Heart left ventricle (tissue), 16 donors: Measurements from ENCODE around the gene CPNE5. TPM values are rescaled to one million over a fixed set of nuclear protein-coding genes. Genes with fewer than 3 reads are reported as not detected.

Experiments
- ATAC-seq, 4 donors: fragments of 200-7000 bp; cut with Tn5 transposase; one replicate each; pipeline ENCODE4 v1.9.1; 2020 to 2022; ENCODE audit warnings: moderate library complexity in 4 of 4, mild to moderate bottlenecking in 3 of 4, moderate number of reproducible peaks in 1 of 4
- DNase-seq, 5 donors: peaks; one replicate each; pipeline ENCODE4 v3.0.0-alpha.2; 2020
- H3K27ac ChIP-seq, 12 donors: fragments of 200-600 bp; sonication (generic) in 4 of 12; one replicate each; pipeline versions ENCODE4 v1.5.0 to v1.8.0; 2016 to 2022; ENCODE audit warnings: mild to moderate bottlenecking in 2 of 12
- H3K27me3 ChIP-seq, 9 donors: fragments of 200-600 bp; sonication (generic) in 2 of 9; one replicate each; pipeline versions ENCODE4 v1.5.1 to v1.8.0; 2016 to 2022; ENCODE audit warnings: mild to moderate bottlenecking in 3 of 9
- H3K36me3 ChIP-seq, 9 donors: fragments of 200-600 bp; sonication (generic) in 2 of 9; one replicate each; pipeline versions ENCODE4 v1.5.0 to v1.8.0; 2018 to 2022; ENCODE audit warnings: mild to moderate bottlenecking in 2 of 9
- H3K4me1 ChIP-seq, 12 donors: fragments of 200-600 bp; sonication (generic) in 4 of 12; one replicate each; pipeline versions ENCODE4 v1.5.0 to v1.8.0; 2016 to 2022; ENCODE audit warnings: mild to moderate bottlenecking in 3 of 12
- H3K4me3 ChIP-seq, 12 donors: fragments of 200-600 bp; sonication (generic) in 4 of 12; one replicate each; pipeline versions ENCODE4 v1.5.0 to v1.8.0; 2017 to 2022; ENCODE audit warnings: mild to moderate bottlenecking in 9 of 12, moderate library complexity in 4 of 12
- H3K9me3 ChIP-seq, 12 donors: fragments of 200-600 bp; sonication (generic) in 4 of 12; one replicate each; pipeline versions ENCODE4 v1.5.0 to v1.8.0; 2016 to 2022; ENCODE audit warnings: mild to moderate bottlenecking in 1 of 12
- CTCF ChIP-seq, 12 donors: fragments of 200-600 bp; sonication (generic) in 4 of 12; IDR thresholded peaks; one replicate each; pipeline versions ENCODE4 v1.5.0 to v1.8.0; 2018 to 2022; ENCODE audit warnings: antibody characterized with exemption in 12 of 12, mild to moderate bottlenecking in 5 of 12
- POLR2A ChIP-seq, 2 donors: fragments of 450-650 bp; IDR thresholded peaks; one replicate each; pipeline ENCODE4 v1.6.1; 2017; ENCODE audit warnings: antibody characterized with exemption in 2 of 2, mild to moderate bottlenecking in 2 of 2, moderate library complexity in 2 of 2
- WGBS, 4 donors: extraction: QIAGEN DNeasy Blood & Tissue Kit in 2 of 4; methylation state at CpG; one replicate each; pipeline versions ENCODE4 v1.1.5 to v1.1.7; 2013 to 2018; 5-methylcytosine and 5-hydroxymethylcytosine counted together
- intact Hi-C, 10 donors: fragments of 100-400 bp; cut with DNase I; formaldehyde crosslinking; loops; one replicate each; pipeline versions ENCODE4 v1.11.1 to v1.14.2; 2022
- polyA plus RNA-seq, 2 donors: library from polyadenylated mRNA; stranded (reverse); fragments of 200-250 nt; gene quantifications; one replicate each; pipeline ENCODE4 v1.2.3, GENCODE V29; 2013
- total RNA-seq, 9 donors: library from RNA; depleted of rRNA in 2 of 9; stranded (reverse); fragments of >200 nt in 2 of 9; fragmentation: NEBNext Ultra II Directional in 3 of 9; extraction: Animal tissue kit (Norgen Biotek cat#: 25700) in 3 of 9; gene quantifications; one replicate each; pipeline versions ENCODE4 v1.1.0 to v1.2.4, GENCODE V29; 2016 to 2023
- donor health status: ischemic (EF 13 %, LVEDD 7.1; RV severe dilation, severe dysfunction).
- donor health status: healthy with polysubstance abuse.
- donor health status: DM: no; HTN: yes; CAD: no.
- donor health status: DM: no; HTN: no; CAD: no.
- donor health status: ischemic (EF 25% LVEDD 6.9; RV normal size, moderate dysfunction).
- donor health status: ischemic (EF 25% LVEDD 5.7; RV mildly dilated, moderate dysfunction).
- donor health status: healthy.
- donor health status: DM: yes; HTN: yes; CAD: no.
- donor health status: ischemic (EF 35%, LVEDD 5.7; RV mildly dilated, moderate dysfunction).
- donor health status: nonischemic (EF 11% LVEDD 7.7; RV severe dilation, severe dysfunction).
- donor health status: DM: yes; HTN: yes; CAD: no.
- donor health status: PGD.
- donor health status: ischemic (EF 29% LVEDD 5.4; RV normal size, mild dysfunction).
- donor health status: nonischemic (EF 23%, LVEDD 6.1; RV moderate dilation, normal function).

CPNE5 gene
- total and polyA plus RNA-seq, 11 donors, result 4.0 to 111 (median 13.4) TPM

GRCh38 chr6:36744304-36744673 is 95.0 kb downstream of the CPNE5 start:
- H3K4me3 ChIP-seq, result no peak overlapping the region
- WGBS, 4 donors, result 59 to 72% (median 64%) methylated on average over 2 of the region's 2 CpGs
- DNase-seq (no peak), ATAC-seq (no peak)
- TF ChIP-seq CTCF (IDR thresholded peaks at IDR 0.05), result no peak
- TF ChIP-seq POLR2A (IDR thresholded peaks at IDR 0.05), result no peak
- no peaks in the 10 kb centered on the region for H3K27me3 ChIP-seq
- peaks cover 0 to 9% (median 0%) of the 10 kb centered on the region in 12 donors for H3K4me1 ChIP-seq
- H3K27ac ChIP-seq, result no peak overlapping the region
- peaks cover 0 to 9% (median 0%) of the 10 kb centered on the region in 12 donors for H3K9me3 ChIP-seq
- intact Hi-C loops, result no loop called here
- no peaks in the 10 kb centered on the region for H3K36me3 ChIP-seq

- ATAC-seq, result peak in 3 of 4 donors; percentile 3 to 52 (median 23)
- H3K4me1 ChIP-seq, result peaks cover 0 to 9% (median 0%) of the 10 kb centered on the region in 12 donors
- TF ChIP-seq POLR2A (IDR thresholded peaks at IDR 0.05), result no peak
- TF ChIP-seq CTCF (IDR thresholded peaks at IDR 0.05), result no peak
- H3K4me3 ChIP-seq, result no peak overlapping the region
- peaks cover 0 to 3% (median 0%) of the 10 kb centered on the region in 12 donors for H3K9me3 ChIP-seq
- no peak for DNase-seq
- no peaks in the 10 kb centered on the region for H3K27me3 ChIP-seq
- H3K27ac ChIP-seq, result no peak overlapping the region
- intact Hi-C loops, result no loop called here
- WGBS, 4 donors, result 74 to 83% (median 79%) methylated on average over 13 to 24 of the region's 24 CpGs
- H3K36me3 ChIP-seq, result no peaks in the 10 kb centered on the region
These were observed 95.5 kb downstream of the CPNE5 start for GRCh38 chr6:36743538-36744303.

- Histone ChIP-seq H3K36me3 (no peaks in the 10 kb centered on the region), H3K27ac (no peak overlapping the region), H3K4me1 (peaks cover 0 to 9% (median 0%) of the 10 kb centered on the region in 12 donors), H3K27me3 (no peaks in the 10 kb centered on the region), H3K9me3 (no peaks in the 10 kb centered on the region), H3K4me3 (no peak overlapping the region)
- intact Hi-C loops, result no loop called here
- 69 to 81% (median 78%) methylated on average over 5 of the region's 5 CpGs for WGBS, 4 donors
- DNase-seq, result no peak
- no peak for ATAC-seq
- TF ChIP-seq POLR2A (IDR thresholded peaks at IDR 0.05) (no peak), CTCF (IDR thresholded peaks at IDR 0.05) (no peak)
These were observed 96.2 kb downstream of the CPNE5 start for GRCh38 chr6:36743032-36743431.

- H3K9me3 ChIP-seq, result no peaks in the 10 kb centered on the region
- intact Hi-C loops, result no loop called here
- TF ChIP-seq POLR2A (IDR thresholded peaks at IDR 0.05) (no peak), CTCF (IDR thresholded peaks at IDR 0.05) (no peak)
- no peaks in the 10 kb centered on the region for H3K36me3 ChIP-seq
- no peaks in the 10 kb centered on the region for H3K27me3 ChIP-seq
- DNase-seq (no peak), ATAC-seq (no peak)
- no peak overlapping the region for H3K27ac ChIP-seq
- no peak overlapping the region for H3K4me3 ChIP-seq
- peaks cover 0 to 9% (median 0%) of the 10 kb centered on the region in 12 donors for H3K4me1 ChIP-seq
- WGBS, 4 donors, result 96 to 97% (median 96%) methylated on average over 16 to 19 of the region's 19 CpGs
These were observed 97.1 kb downstream of the CPNE5 start for GRCh38 chr6:36742146-36742545.
